Endothelial cell of umbilical vein (primary cell): ENCODE results near the gene HUS1. TPM values are rescaled to one million over a fixed set of nuclear protein-coding genes. Genes with fewer than 3 reads are reported as not detected.
A peak's percentile ranks its signal among the peaks of the same experiment; 100 is the strongest.

ENCODE experiments used
- BruUV-seq: library from RNA; stranded (reverse); fragments of 400-500 nt; replicated peaks from 2 replicates; lab custom pipeline; 2021; lab: Mats Ljungman, UMichigan
- CTCF ChIA-PET: fragments of 300-600, 350-600 bp; sonication (Branson Sonifier 250); formaldehyde crosslinking; loops from one replicate; lab custom pipeline; 2021; ENCODE audit warnings: antibody characterized with exemption, inconsistent platforms; lab: Charles Lee
- POLR2A ChIA-PET: fragments of 300-600, 350-600 bp; sonication (Branson Sonifier 250); formaldehyde crosslinking; loops from one replicate; lab custom pipeline; 2021; ENCODE audit warnings: antibody characterized with exemption, inconsistent platforms; lab: Charles Lee
- DNase-seq: peaks from one replicate; pipeline ENCODE4 v3.0.0-alpha.2; 2011; ENCODE audit warnings: low read depth, low spot score
- FAIRE-seq: peaks from 2 replicates; lab custom pipeline; 2011; peaks lifted over from hg19 to GRCh38; lab: Jason Lieb, UNC
- H2AFZ ChIP-seq: 2 replicates; pipeline ENCODE4 v1.6.0; 2012; ENCODE audit warnings: low read depth, low read length, control low read depth, inconsistent platforms
- H3K27ac ChIP-seq: 2 replicates; pipeline ENCODE4 v1.5.1; 2011; ENCODE audit warnings: low read depth, mild to moderate bottlenecking, control low read depth, low read length, moderate library complexity; ENCODE audit not compliant: insufficient read depth
- H3K27me3 ChIP-seq, 2 experiments: 2 replicates each; pipeline versions ENCODE4 v1.6.0 to v1.6.1; 2011; ENCODE audit warnings: low read length in 2 of 2, mixed read lengths in 1 of 2; ENCODE audit not compliant: control insufficient read depth in 2 of 2, insufficient read depth in 2 of 2
- H3K36me3 ChIP-seq, 2 experiments: 2 replicates in 1 of 2; 3 replicates in 1 of 2; pipeline ENCODE4 v1.5.1; 2011; ENCODE audit warnings: low read length in 2 of 2, mild to moderate bottlenecking in 1 of 2, moderate library complexity in 1 of 2; ENCODE audit not compliant: control insufficient read depth in 2 of 2, insufficient read depth in 2 of 2; ENCODE audit errors: extremely low read depth in 1 of 2
- H3K4me1 ChIP-seq: 3 replicates; pipeline ENCODE4 v1.5.1; 2011; ENCODE audit warnings: mild to moderate bottlenecking, low read length; ENCODE audit not compliant: control insufficient read depth, insufficient read depth; ENCODE audit errors: extremely low read depth
- H3K4me2 ChIP-seq: 2 replicates; pipeline ENCODE4 v1.6.1; 2011; ENCODE audit warnings: low read length, control low read depth, mixed read lengths; ENCODE audit not compliant: insufficient read depth
- H3K4me3 ChIP-seq, 3 experiments: fragments of 200-600 bp in 1 of 3; sonication (generic), shearing (Covaris generic) in 1 of 3; replicated peaks in 1 of 3; 2 replicates each; pipeline ENCODE4 v1.5.1; 2011 to 2016; ENCODE audit warnings: control low read depth in 3 of 3, low read length in 3 of 3, mild to moderate bottlenecking in 2 of 3, inconsistent platforms in 1 of 3, low read depth in 1 of 3, moderate library complexity in 1 of 3; ENCODE audit not compliant: insufficient read depth in 1 of 3
- H3K79me2 ChIP-seq: 2 replicates; pipeline ENCODE4 v1.6.0; 2012; ENCODE audit warnings: low read length, inconsistent platforms; ENCODE audit not compliant: control insufficient read depth, insufficient read depth
- H3K9ac ChIP-seq: replicated peaks from 2 replicates; pipeline ENCODE3; 2011; ENCODE audit warnings: low read length, control low read depth; ENCODE audit not compliant: insufficient read depth; ENCODE audit errors: extremely low read depth
- H3K9me1 ChIP-seq: replicated peaks from 3 replicates; pipeline ENCODE4 v1.6.0; 2011; ENCODE audit warnings: mild to moderate bottlenecking, low read length; ENCODE audit not compliant: control insufficient read depth, insufficient read depth; ENCODE audit errors: extremely low read depth
- H3K9me3 ChIP-seq: replicated peaks from 2 replicates; pipeline ENCODE4 v1.5.1; 2012; ENCODE audit warnings: low read length, inconsistent platforms; ENCODE audit not compliant: control insufficient read depth, insufficient read depth
- H4K20me1 ChIP-seq: replicated peaks from 2 replicates; pipeline ENCODE3; 2011; ENCODE audit warnings: mild to moderate bottlenecking, low read length; ENCODE audit not compliant: control insufficient read depth, insufficient read depth; ENCODE audit errors: extremely low read depth
- EZH2 ChIP-seq: IDR thresholded peaks from 2 replicates; pipeline ENCODE4 v1.6.1; 2012; ENCODE audit warnings: borderline replicate concordance, low read depth, mild to moderate bottlenecking, moderate library complexity, low read length, inconsistent platforms; ENCODE audit not compliant: severe bottlenecking
- FOS ChIP-seq: IDR thresholded peaks from 2 replicates; pipeline ENCODE4 v1.6.1; 2011; ENCODE audit warnings: mild to moderate bottlenecking, low read length, moderate library complexity, borderline replicate concordance; ENCODE audit not compliant: insufficient read depth
- GATA2 ChIP-seq: IDR thresholded peaks from 2 replicates; pipeline ENCODE4 v1.7.0; 2011; ENCODE audit warnings: low read depth, mild to moderate bottlenecking, moderate library complexity, mixed read lengths, low read length; ENCODE audit not compliant: insufficient read length, insufficient read depth
- JUN ChIP-seq: IDR thresholded peaks from 2 replicates; pipeline ENCODE4 v1.6.1; 2011; ENCODE audit warnings: borderline replicate concordance, low read depth; ENCODE audit not compliant: insufficient read length, insufficient read depth
- MYC ChIP-seq: IDR thresholded peaks from one replicate; pipeline ENCODE4 v1.6.1; 2011; ENCODE audit warnings: mild to moderate bottlenecking, low read depth, low read length
- POLR2A ChIP-seq: IDR thresholded peaks from 2 replicates; pipeline ENCODE4 v1.6.1; 2012; ENCODE audit warnings: low read depth, mild to moderate bottlenecking, control low read depth, low read length
- POLR2AphosphoS5 ChIP-seq: IDR thresholded peaks from 2 replicates; pipeline ENCODE4 v1.6.1; 2012; ENCODE audit warnings: low read depth, mild to moderate bottlenecking, control low read depth, low read length, moderate library complexity; ENCODE audit not compliant: insufficient read depth
- dilution Hi-C: fragments of 300-500 bp; cut with MboI; formaldehyde crosslinking; loops from one replicate; pipeline ENCODE4 v1.15.0; 2019; ENCODE audit warnings: low sequenced_read_pairs; ENCODE audit not compliant: extremely low pct_ligation_motif_present
- intact Hi-C: fragments of 100-400 bp; cut with micrococcal nuclease; formaldehyde crosslinking; loops from one replicate; pipeline ENCODE4 v1.10.0; 2022
- polyA plus RNA-seq, 4 experiments: library from polyadenylated mRNA; depleted of rRNA in 3 of 4; stranded (reverse) in 3 of 4; unstranded in 1 of 4; fragments of >200 nt; gene quantifications; 2 replicates each; pipeline versions ENCODE4 v1.2.1 to v1.2.3, GENCODE V29; 2011 to 2012; ENCODE audit warnings: missing spikeins in 1 of 4
- total RNA-seq: library from RNA; stranded (reverse); gene quantifications from 2 replicates; pipeline ENCODE4 v1.2.3, GENCODE V29; 2021
- TF ChIP-seq, protein P1 (sequence below), 2 donors: IDR thresholded peaks; 1 replicate in 1 of 2; 2 replicates in 1 of 2; pipeline ENCODE4 v1.5.1; 2011; ENCODE audit warnings: low read length in 2 of 2, mild to moderate bottlenecking in 2 of 2, moderate library complexity in 2 of 2, control low read depth in 1 of 2, inconsistent platforms in 1 of 2, low read depth in 1 of 2; ENCODE audit not compliant: insufficient read depth in 1 of 2; ENCODE audit errors: extremely low read depth in 1 of 2
- TF ChIP-seq, protein P2 (sequence below): IDR thresholded peaks from 2 replicates; pipeline ENCODE4 v1.6.1; 2011; ENCODE audit not compliant: insufficient read depth, insufficient read length

Gene HUS1
- total and polyA plus RNA-seq, 2 donors (not counting 3 experiments of a cell fraction or from before 2014, with no cell fraction given), result 21.4 to 49.7 TPM

DNA sequence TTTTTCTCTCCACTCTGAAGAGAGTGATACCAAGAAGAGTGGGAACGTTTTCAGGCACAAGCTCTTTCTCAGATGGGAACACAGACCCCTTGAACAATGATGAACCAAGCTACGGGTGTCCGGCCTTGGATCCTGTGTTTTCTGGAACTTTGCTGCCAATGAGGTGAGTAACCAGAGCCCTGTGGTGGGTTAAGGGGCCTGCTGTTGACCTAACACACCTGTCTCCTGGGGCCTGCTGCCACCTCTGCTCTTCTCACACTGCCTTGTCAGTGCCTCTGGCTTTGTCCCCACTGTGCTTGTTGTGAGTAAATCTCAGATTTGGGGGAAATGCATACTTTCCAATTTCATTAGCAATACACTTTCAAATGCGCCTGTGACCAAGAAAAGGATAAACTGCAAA lies 29.7 kb downstream of the HUS1 start:
- Histone ChIP-seq H3K9me1 (no peaks in the 10 kb centered on the region), H3K4me2 (no peak overlapping the region), H4K20me1 (no peaks in the 10 kb centered on the region), H3K79me2 (no peaks in the 10 kb centered on the region), H2AFZ (no peak overlapping the region), H3K4me1 (peaks cover 56% of the 10 kb centered on the region), H3K27ac (peak overlapping the region; percentile 44), H3K36me3 (peaks cover 2 to 7% of the 10 kb centered on the region in 2 experiments), H3K9me3 (no peaks in the 10 kb centered on the region), H3K27me3 (no peaks in the 10 kb centered on the region), H3K4me3 (no peak overlapping the region), H3K9ac (no peak overlapping the region)
- BruUV-seq, result no TSS peak
- TF ChIP-seq EZH2, result no peak
- TF ChIP-seq FOS, result no peak
- no peak for TF ChIP-seq GATA2
- no peak for TF ChIP-seq JUN
- no peak for TF ChIP-seq POLR2AphosphoS5
- TF ChIP-seq, protein P1, sequence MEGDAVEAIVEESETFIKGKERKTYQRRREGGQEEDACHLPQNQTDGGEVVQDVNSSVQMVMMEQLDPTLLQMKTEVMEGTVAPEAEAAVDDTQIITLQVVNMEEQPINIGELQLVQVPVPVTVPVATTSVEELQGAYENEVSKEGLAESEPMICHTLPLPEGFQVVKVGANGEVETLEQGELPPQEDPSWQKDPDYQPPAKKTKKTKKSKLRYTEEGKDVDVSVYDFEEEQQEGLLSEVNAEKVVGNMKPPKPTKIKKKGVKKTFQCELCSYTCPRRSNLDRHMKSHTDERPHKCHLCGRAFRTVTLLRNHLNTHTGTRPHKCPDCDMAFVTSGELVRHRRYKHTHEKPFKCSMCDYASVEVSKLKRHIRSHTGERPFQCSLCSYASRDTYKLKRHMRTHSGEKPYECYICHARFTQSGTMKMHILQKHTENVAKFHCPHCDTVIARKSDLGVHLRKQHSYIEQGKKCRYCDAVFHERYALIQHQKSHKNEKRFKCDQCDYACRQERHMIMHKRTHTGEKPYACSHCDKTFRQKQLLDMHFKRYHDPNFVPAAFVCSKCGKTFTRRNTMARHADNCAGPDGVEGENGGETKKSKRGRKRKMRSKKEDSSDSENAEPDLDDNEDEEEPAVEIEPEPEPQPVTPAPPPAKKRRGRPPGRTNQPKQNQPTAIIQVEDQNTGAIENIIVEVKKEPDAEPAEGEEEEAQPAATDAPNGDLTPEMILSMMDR (IDR thresholded peaks at IDR 0.05; ENCODE audit: extremely low read depth in 1 of 2, insufficient read depth in 1 of 2, low read depth in 1 of 2, low read length in 2 of 2), result no peak
- TF ChIP-seq POLR2A, result no peak
- TF ChIP-seq, protein P2, sequence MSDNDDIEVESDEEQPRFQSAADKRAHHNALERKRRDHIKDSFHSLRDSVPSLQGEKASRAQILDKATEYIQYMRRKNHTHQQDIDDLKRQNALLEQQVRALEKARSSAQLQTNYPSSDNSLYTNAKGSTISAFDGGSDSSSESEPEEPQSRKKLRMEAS, result no peak
- no peak for TF ChIP-seq MYC
- dilution Hi-C loops, result no loop called here
- ChIA-PET POLR2A (no interaction called here), CTCF (interaction anchor here (1.1 to 12.0 kb wide), 3 partner anchors 10 to 683 kb away, joined by 3 to 371 read pairs (median 4); no protein-coding TSS in a partner anchor)
- no peak for FAIRE-seq
- no peak for DNase-seq
- intact Hi-C loops, result loop anchor here (5.0 to 10.0 kb wide), 2 partner anchors 88 to 1405 kb away; partner anchors contain the start of gene C7orf57
